NCI-H2196 (cell line): ENCODE measurements around the gene XPO4.

ENCODE experiments used
- DNase-seq: peaks from one replicate; lab custom pipeline; 2025; ENCODE audit not compliant: unreplicated experiment; lab: John Stamatoyannopoulos, UW

Gene XPO4

DNA sequence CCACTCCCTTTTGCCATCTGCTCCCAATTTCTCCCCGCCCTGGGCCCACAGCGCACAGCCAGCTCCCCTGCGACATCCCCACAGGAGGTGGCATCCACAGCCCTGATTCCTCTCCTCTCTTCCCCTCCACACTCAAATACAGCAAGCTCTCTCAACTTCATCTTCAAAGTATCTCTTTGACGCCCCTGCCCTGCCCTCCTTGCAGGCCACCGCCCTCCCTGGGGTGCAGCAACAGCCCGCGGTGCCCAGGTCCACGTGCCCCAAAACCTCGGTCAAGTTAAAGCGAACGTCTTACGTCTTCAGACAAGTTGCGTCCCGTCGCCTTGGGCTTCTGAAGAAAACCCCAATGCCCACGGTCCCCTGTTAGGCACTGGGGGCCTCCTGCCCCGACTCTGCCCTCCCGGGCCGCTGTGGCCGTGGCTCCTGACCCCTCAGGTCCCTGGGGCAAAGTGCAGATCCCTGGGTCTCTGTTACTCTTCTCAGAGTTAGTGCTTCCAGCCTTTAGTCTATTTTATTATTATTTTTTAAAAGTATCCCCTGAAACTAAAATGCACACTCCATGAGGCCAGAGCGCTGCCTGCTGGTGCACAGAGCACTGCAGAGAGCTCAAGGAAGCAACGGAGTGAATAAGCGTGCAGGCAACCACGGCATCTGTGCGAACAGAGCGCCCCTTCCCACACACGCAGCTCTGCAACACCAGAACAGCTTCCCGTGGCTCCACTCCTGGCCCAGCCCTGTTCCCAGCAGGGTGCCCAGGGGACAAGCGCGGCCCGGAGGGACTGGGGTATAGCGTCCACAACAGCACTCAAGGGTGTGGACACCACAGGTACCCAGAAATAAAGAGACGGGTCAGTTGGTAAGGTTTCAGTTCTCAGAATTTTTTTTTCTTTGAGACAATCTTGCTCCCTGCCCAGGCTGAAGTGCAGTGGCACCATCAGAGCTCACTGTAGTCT is 172.6 kb downstream of the XPO4 start:
- DNase-seq, result no peak

DNA sequence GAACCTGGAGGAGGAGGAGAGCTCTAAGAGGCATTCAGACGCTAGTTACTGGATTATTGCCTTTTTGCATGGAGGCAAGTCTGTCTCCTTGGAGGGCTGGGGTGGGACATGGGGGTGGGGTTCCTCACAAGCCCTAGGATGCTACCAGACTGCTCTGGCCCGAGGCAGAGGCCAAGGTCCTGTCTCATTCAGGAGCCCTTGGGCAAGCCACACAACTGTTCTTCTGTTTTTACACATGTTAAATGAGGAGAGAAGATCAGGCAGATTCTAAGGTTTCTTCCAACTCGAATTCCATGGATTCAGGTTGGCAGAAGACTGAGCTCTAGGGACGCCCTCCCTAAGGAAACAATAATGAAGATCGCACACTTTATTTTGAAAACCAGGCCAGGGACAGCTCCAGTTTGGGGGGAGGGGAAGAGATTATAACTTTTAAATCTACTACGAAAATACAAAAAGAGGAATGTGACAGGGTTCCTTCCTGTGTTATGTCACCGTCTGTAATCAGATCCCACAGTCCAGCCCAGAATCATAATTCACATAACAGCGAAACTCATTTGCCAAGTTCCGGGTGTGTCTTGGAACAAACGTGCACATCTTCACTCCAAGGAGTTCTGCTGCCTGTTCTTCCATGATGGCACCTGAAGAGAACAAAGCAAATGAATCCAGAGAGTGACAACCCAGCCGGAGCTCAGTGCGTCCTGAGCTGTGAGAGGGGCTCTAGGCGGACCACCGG is 173.8 kb downstream of the XPO4 start:
- DNase-seq, result no peak

DNA sequence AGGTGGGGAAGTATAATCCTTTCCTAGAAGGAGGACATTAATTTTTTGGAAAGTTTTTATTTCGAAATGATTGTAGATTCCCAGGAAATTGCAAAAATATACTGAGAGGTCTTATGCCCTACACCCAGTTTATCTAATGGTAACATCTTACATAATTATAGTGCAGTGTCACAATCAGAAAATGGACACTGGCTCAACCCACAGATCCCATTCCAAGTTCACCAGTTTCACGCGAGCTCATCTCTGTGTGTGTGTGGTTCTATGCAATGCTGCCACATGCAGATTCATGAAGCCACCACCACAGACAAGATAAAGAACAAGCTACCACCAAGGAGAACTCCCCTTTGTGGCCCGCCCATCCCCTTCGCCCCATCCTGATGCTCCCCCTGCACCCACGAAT is 174.7 kb downstream of the XPO4 start:
- no peak for DNase-seq
